ENCODE data around the gene ZNF710. TPM values are rescaled to one million over a fixed set of nuclear protein-coding genes. Genes with fewer than 3 reads are reported as not detected.

ZNF710 gene
- total and polyA plus RNA-seq, 2 of the 4 experiments (the other 2 are of a cell fraction), result 7.6 to 8.2 TPM

- in situ Hi-C loops (cut with MboI; ENCODE audit: low sequenced_read_pairs) (no loop called here), intact Hi-C loops (cut with micrococcal nuclease) (no loop called here), dilution Hi-C loops (cut with HindIII; ENCODE audit: low sequenced_read_pairs, unreplicated experiment) (no loop called here)
- H3K79me1 ChIP-seq (ENCODE audit: low read depth in 1 of 2, low read length in 2 of 2), result peaks cover 14 to 23% of the 10 kb centered on the region in 2 experiments; a peak in 3 of 4 replicates
- no peak overlapping the region for H3K4ac ChIP-seq (ENCODE audit: low read depth, low read length)
- H3K23ac ChIP-seq (ENCODE audit: low read depth, low read length), result 0 out of 2 replicates have a peak overlapping the region, but pooled peaks have one; percentile 43
- ATAC-seq (ENCODE audit: low read depth), result no peak
- ChIA-PET CTCF (interaction anchor here (1.0 kb wide), 1 partner anchor 12 kb away, joined by 4 read pairs; no protein-coding TSS in a partner anchor), POLR2A (ENCODE audit: unreplicated experiment) (no interaction called here)
- H4K8ac ChIP-seq (ENCODE audit: low read depth in 2 of 2, low read length in 2 of 2), result no peak overlapping the region
- no peak overlapping the region for H3K14ac ChIP-seq (replicated peaks; ENCODE audit: low read depth, low read length)
- no peak overlapping the region for H3K4me2 ChIP-seq (ENCODE audit: low read depth, low read length)
- H2BK20ac ChIP-seq (ENCODE audit: low read depth, low read length), result no peak overlapping the region
- no peaks in the 10 kb centered on the region for H3K9me3 ChIP-seq (ENCODE audit: control insufficient read depth, insufficient read depth, low read length)
- H2BK5ac ChIP-seq (ENCODE audit: low read depth, low read length, poor library complexity, severe bottlenecking), result no peak overlapping the region
- 0 out of 2 replicates have a peak, but pooled peaks cover 12% of the 10 kb centered on the region for H4K20me1 ChIP-seq (ENCODE audit: insufficient read depth, low read length)
- H3K4me3 ChIP-seq (ENCODE audit: insufficient read depth, low read depth, low read length), result no peak overlapping the region
- no peak overlapping the region for H2AFZ ChIP-seq (replicated peaks; ENCODE audit: low read length, poor library complexity)
- no peak overlapping the region for H2AK5ac ChIP-seq (ENCODE audit: low read depth, low read length)
- 93% methylated on average over 3 of the region's 4 CpGs; no CpG with 5 or more reads in 1 of the 2 experiments for WGBS, 2 experiments (ENCODE audit: extremely low coverage in 2 of 2, insufficient read length in 1 of 2)
- no peak overlapping the region for H3K9ac ChIP-seq (ENCODE audit: low read depth, low read length)
- H3K27ac ChIP-seq (ENCODE audit: insufficient read depth, low read length), result no peak overlapping the region
- DNase-seq, result no peak
- no peak overlapping the region for H4K91ac ChIP-seq (ENCODE audit: insufficient read depth, low read depth, low read length)
- no peak overlapping the region for H2BK15ac ChIP-seq (ENCODE audit: low read depth, low read length)
- H2AK9ac ChIP-seq (replicated peaks; ENCODE audit: low read depth, low read length, poor library complexity), result no peak overlapping the region
- BruUV-seq (replicated peaks), result no TSS peak
- no peak overlapping the region for H3K56ac ChIP-seq (ENCODE audit: extremely low read depth, insufficient read depth, low read length)
- H3K9me1 ChIP-seq (ENCODE audit: insufficient read depth, low read length), result peaks cover 16% of the 10 kb centered on the region
- H3K18ac ChIP-seq (ENCODE audit: low read depth, low read length), result no peak overlapping the region
- no peak overlapping the region for H4K5ac ChIP-seq (ENCODE audit: low read depth, low read length)
- peaks cover 23% of the 10 kb centered on the region for H3K4me1 ChIP-seq (ENCODE audit: control insufficient read depth, insufficient read depth, low read length)
- TF ChIP-seq BHLHE40 (IDR thresholded peaks at IDR 0.05; ENCODE audit: low read depth, low read length) (no peak), SMC3 (IDR thresholded peaks at IDR 0.05; ENCODE audit: low read depth, low read length) (no peak), MAFK (IDR thresholded peaks at IDR 0.05; ENCODE audit: low read depth, low read length) (no peak)
- no peaks in the 10 kb centered on the region for H3K36me3 ChIP-seq (ENCODE audit: control insufficient read depth, insufficient read depth, low read length)
- H3K27me3 ChIP-seq (ENCODE audit: control insufficient read depth, insufficient read depth, low read length), result no peaks in the 10 kb centered on the region
- H2BK120ac ChIP-seq (ENCODE audit: low read depth, low read length), result no peak overlapping the region
These were observed 103.4 kb downstream of the ZNF710 start for GRCh38 chr15:90104551-90104950.
